Left ventricle myocardium inferior (tissue), 1 donor: ENCODE data around the gene GABRG3. TPM values are rescaled to one million over a fixed set of nuclear protein-coding genes. Genes with fewer than 3 reads are reported as not detected.

ENCODE experiments used
- DNase-seq: peaks from one replicate; pipeline ENCODE4 v3.0.0-alpha.2; 2020
- H3K27ac ChIP-seq: fragments of 200-600 bp; replicated peaks from 2 replicates; pipeline ENCODE4 v1.8.0; 2021
- H3K27me3 ChIP-seq: fragments of 200-600 bp; 2 replicates; pipeline ENCODE4 v1.8.0; 2021; ENCODE audit warnings: low read depth
- H3K36me3 ChIP-seq: fragments of 200-600 bp; 2 replicates; pipeline ENCODE4 v1.8.0; 2021
- H3K4me1 ChIP-seq: fragments of 200-600 bp; 2 replicates; pipeline ENCODE4 v1.8.0; 2021
- H3K4me3 ChIP-seq: fragments of 200-600 bp; 2 replicates; pipeline ENCODE4 v1.8.0; 2021; ENCODE audit warnings: mild to moderate bottlenecking, moderate library complexity
- H3K9me3 ChIP-seq: fragments of 200-600 bp; replicated peaks from 2 replicates; pipeline ENCODE4 v1.8.0; 2021
- CTCF ChIP-seq: fragments of 200-600 bp; IDR thresholded peaks from 2 replicates; pipeline ENCODE4 v1.8.0; 2021; ENCODE audit warnings: antibody characterized with exemption, mild to moderate bottlenecking, borderline replicate concordance
- intact Hi-C: fragments of 100-400 bp; cut with micrococcal nuclease; formaldehyde crosslinking; loops from one replicate; pipeline ENCODE4 v1.11.0; 2022
- total RNA-seq: library from RNA; stranded (reverse); fragmentation: NEBNext Ultra II Directional; extraction: Animal tissue kit (Norgen Biotek cat#: 25700); gene quantifications from one replicate; pipeline ENCODE4 v1.2.1, GENCODE V29; 2021
- donor health status: DM: no; HTN: yes; CAD: no; lungs with severe emphysema.

GABRG3 gene
- total RNA-seq, 1 donor from 2014 or later = not detected

- Histone ChIP-seq H3K9me3 (no peaks in the 10 kb centered on the region), H3K4me1 (peaks cover 16% of the 10 kb centered on the region), H3K27me3 (no peaks in the 10 kb centered on the region), H3K36me3 (no peaks in the 10 kb centered on the region), H3K4me3 (no peak overlapping the region), H3K27ac (no peak overlapping the region)
- no peak for TF ChIP-seq CTCF
- intact Hi-C loops = no loop called here
- no peak for DNase-seq
Observed at GRCh38 chr15:27482287-27482686, 511.3 kb downstream of the GABRG3 start.

GRCh38 chr15:27483124-27483523, 512.1 kb downstream of the GABRG3 start:
- H3K9me3 ChIP-seq = no peaks in the 10 kb centered on the region
- intact Hi-C loops = no loop called here
- no peaks in the 10 kb centered on the region for H3K27me3 ChIP-seq
- no peak overlapping the region for H3K4me3 ChIP-seq
- TF ChIP-seq CTCF = no peak
- H3K36me3 ChIP-seq = no peaks in the 10 kb centered on the region
- no peak overlapping the region for H3K27ac ChIP-seq
- H3K4me1 ChIP-seq = peaks cover 16% of the 10 kb centered on the region
- DNase-seq = no peak

GRCh38 chr15:27485265-27485664, 514.3 kb downstream of the GABRG3 start:
- H3K4me1 ChIP-seq = peaks cover 1% of the 10 kb centered on the region
- no peaks in the 10 kb centered on the region for H3K9me3 ChIP-seq
- H3K36me3 ChIP-seq = no peaks in the 10 kb centered on the region
- DNase-seq = no peak
- no peak overlapping the region for H3K4me3 ChIP-seq
- H3K27ac ChIP-seq = no peak overlapping the region
- H3K27me3 ChIP-seq = no peaks in the 10 kb centered on the region
- no peak for TF ChIP-seq CTCF
- intact Hi-C loops = no loop called here

GRCh38 chr15:27486051-27486450, 515.1 kb downstream of the GABRG3 start:
- H3K4me1 ChIP-seq = no peaks in the 10 kb centered on the region
- H3K4me3 ChIP-seq = no peak overlapping the region
- no peak overlapping the region for H3K27ac ChIP-seq
- no peak for TF ChIP-seq CTCF
- intact Hi-C loops = no loop called here
- H3K27me3 ChIP-seq = no peaks in the 10 kb centered on the region
- no peak for DNase-seq
- no peaks in the 10 kb centered on the region for H3K36me3 ChIP-seq
- H3K9me3 ChIP-seq = no peaks in the 10 kb centered on the region

GRCh38 chr15:27486683-27487647, 516.0 kb downstream of the GABRG3 start:
- Histone ChIP-seq H3K9me3 (no peaks in the 10 kb centered on the region), H3K36me3 (no peaks in the 10 kb centered on the region), H3K4me3 (no peak overlapping the region), H3K27ac (no peak overlapping the region), H3K4me1 (no peaks in the 10 kb centered on the region), H3K27me3 (no peaks in the 10 kb centered on the region)
- no peak for DNase-seq
- intact Hi-C loops = no loop called here
- no peak for TF ChIP-seq CTCF
